DMS79 (cell line): Measurements from ENCODE around the gene CEP250.
A peak's percentile ranks its signal among the peaks of the same experiment; 100 is the strongest.
"Not testable (repeated sequence)": the region's sequence is repeated elsewhere in the genome, so short reads cannot be mapped to it uniquely, and the experiment has no call there.

Experiments
- DNase-seq: peaks from one replicate; lab custom pipeline; 2025; lab: John Stamatoyannopoulos, UW

Gene CEP250

GRCh38 chr20:35454881-35455609, at the start of gene CEP250:
Gene CEP250, plus strand, starts transcription at chr20:35455598. Its CDS starts 6,770 bp downstream, at chr20:35462368.
- peak; percentile 87 for DNase-seq

GRCh38 chr20:35405775-35406174, 49.6 kb upstream of the CEP250 start:
- no peak for DNase-seq

- no peak for DNase-seq
These were observed 47.1 kb upstream of the CEP250 start for GRCh38 chr20:35408270-35408669.

DNA sequence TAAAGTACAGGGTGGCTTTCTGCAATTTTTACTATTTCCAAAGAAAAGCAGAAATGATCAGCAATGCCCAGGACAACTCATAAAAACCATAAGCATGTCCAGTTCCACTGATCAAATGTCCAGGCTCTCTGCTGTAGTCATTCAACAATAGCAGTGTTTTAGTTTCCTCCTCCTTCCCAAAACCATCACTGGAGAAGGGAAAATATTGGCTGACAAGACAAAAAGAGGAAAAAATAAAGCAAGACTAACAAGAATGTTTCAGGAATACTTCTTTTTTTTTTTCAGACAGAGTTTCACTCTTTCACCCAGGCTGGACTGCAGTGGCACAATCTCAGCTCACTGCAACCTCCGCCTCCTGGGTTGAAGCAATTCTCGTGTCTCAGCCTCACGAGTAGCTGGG, 45.9 kb upstream of the CEP250 start:
- DNase-seq, result no peak

DNA sequence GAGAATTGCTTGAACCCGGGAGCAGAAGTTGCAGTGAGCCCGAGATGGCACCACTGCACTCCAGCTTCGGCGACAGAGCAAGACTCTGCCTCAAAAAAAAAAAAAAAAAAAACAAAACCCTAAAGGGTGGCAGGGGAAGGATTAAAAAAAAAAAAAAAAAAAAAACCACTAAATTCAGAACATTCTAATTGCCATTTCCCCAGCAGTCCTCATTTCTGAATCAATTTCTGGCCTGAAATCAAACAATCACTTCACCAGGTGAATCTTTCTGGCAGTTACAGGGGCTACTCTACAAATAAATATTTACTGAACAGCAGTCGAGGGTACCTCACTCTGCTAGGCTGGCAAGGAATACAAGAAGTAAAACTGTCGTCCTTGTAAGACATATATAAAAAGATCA, 44.8 kb upstream of the CEP250 start:
- no peak for DNase-seq

DNA sequence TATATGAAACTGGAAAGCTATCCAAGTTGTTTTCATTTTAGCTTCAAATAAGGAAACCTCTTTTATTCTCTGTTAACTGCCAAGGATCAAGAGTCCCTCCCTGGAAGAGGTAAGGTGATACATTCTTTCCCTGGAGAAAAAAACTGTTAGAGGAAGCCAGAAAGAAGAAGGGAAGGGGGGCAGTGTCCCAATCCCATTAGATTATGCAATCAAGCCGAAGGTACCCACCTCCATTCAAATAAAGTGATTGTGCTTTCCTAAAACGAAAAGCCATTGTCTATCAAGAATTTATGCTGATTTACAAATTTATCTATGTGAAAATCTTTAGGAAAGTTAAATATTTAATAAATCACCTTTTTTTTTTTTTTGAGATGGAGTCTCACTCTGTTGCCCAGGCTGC, 34.1 kb upstream of the CEP250 start:
- no peak for DNase-seq

DNA sequence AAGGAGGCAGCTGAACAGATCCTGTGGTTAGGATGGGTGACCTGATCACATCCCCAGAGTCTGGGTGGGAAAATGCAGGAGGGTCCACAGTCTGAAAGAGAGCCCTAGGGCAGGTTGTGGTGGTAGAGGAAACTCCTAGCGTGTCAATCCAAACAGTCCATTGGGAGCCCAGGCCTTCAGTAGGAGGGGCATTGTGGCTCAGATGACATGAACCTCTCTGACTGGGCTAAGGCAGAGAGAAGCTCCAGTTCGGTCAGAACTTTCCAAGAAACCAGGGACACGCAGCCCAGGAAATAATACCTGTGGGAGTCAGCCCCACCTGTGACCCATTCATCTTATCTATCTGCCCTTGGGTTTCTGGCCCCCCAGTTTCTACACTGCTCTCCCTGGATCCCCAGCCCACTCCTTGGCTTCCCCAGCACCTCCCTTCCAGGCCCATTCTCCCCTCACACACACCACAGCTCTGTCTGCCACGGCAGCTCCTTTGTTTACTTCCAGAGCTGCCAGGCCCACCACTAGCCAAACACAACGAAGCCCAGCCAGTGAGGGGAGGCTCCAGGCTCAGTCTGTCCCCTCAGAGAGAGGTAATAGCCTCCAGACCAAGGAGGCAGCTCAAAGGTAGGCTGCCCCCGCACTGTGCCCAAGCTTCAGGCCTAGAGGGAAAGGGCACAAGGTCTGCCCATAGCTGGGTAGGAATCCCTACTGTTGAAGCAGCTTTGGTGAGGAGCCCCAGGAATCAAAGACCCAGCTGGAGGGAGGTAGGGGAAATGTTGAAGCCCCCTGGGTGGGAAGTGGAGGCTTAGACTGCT, 23.6 kb upstream of the CEP250 start:
- no peak for DNase-seq

GRCh38 chr20:35432430-35432735, 23.0 kb upstream of the CEP250 start:
- no peak for DNase-seq

DNA sequence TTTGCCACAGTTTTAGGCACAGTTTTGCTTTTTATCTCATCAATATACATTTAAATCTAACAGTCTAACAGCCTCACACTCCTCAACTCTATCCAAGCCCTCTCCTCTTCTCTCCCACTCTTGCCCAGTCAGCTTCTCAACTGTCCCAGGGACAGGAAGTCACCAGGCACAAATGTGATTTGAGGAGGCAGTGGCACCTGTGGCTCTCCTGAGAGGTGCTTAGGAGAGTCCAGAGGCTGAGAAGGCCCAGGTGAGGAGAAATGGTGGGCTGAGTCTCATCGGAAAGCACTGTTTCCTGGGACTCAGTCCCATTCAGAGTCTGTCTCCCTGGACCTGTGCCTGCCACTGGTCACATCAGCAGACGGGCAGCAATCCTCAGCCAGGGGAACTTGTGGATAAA, 22.1 kb upstream of the CEP250 start:
- DNase-seq, result no peak

- DNase-seq, result no peak
These were observed 21.1 kb upstream of the CEP250 start for GRCh38 chr20:35434085-35435005.

GRCh38 chr20:35436177-35436573, 19.2 kb upstream of the CEP250 start:
- DNase-seq, result no peak

- DNase-seq, result no peak
These were observed 17.8 kb upstream of the CEP250 start for GRCh38 chr20:35437599-35437998.

GRCh38 chr20:35443003-35443402, 12.4 kb upstream of the CEP250 start:
- DNase-seq, result no peak

GRCh38 chr20:35444226-35444625, 11.2 kb upstream of the CEP250 start:
- no peak for DNase-seq

DNA sequence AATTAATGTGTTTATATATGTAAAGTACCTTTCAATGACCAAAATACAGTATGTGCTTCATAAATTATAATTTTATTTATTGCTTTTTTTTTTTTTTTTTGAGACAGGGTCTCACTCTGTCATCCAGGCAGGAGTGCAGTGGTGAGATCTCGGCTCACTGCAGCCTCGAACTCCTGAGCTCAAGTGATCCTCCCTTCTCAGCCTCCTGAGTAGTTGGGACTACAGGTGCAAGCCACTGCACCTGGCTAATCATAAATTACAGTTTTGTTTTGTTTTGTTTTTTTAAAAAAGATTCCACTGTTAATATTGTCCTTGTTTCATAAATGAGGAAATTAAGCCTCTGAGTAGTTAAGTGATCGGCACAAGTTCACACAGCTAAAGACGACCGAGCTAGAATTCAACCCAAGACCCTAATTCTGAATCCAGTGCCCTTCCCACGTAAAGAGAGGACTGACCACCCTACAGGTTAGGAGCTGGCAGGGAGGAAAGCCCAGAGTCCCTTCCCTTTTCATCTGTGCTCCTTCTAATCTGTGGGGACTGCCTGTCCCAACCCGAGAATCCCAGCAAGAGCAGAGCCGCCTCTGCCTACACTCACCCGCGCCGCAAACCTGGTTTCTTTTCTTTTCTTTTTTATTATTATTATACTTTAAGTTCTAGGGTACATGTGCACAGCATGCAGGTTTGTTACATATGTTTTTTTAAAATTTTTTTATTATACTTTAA, 8.9 kb upstream of the CEP250 start:
- no peak for DNase-seq

GRCh38 chr20:35447082-35447789, 8.2 kb upstream of the CEP250 start:
- DNase-seq, result peak; percentile 56

GRCh38 chr20:35448788-35449373, 6.5 kb upstream of the CEP250 start:
- no peak for DNase-seq

DNA sequence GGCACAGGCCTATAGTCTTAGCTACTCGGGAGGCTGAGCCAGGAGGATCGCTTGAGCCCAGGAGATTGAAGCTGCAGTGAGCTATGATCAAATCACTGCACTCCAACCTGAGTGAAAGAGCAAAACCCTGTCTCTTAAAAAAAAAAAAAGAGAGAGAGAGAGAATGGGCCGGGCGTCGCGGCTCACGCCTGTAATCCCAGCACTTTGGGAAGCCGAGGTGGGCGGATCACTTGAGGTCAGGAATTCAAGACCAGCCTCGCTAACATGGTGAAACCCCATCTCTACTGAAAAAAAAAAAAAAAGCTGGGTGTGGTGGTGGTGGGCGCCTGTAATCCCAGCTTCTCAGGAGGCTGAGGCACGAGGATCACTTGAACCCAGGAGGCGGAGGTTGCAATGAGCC, 5.5 kb upstream of the CEP250 start:
- not testable (repeated sequence) for DNase-seq

DNA sequence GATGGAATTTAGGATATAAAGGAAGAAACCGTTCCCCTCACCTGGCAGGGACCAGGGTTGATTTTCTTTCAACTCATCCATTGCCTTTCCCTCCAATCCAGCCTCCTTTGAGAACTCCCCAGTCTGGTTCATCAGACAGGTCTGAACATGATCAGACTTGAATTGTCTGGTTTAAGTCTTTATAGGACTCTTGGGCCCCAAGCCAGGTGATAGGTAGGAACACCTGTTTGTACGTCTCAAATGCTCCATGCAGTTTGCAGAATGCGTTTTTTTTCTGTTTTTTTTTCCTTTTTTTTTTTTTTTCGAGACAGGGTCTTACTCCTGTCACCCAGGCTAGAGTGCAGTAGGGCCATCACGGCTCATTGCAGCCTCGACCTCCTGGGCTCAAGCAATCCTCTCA, 4.1 kb upstream of the CEP250 start:
- DNase-seq, result peak; percentile 93

DNA sequence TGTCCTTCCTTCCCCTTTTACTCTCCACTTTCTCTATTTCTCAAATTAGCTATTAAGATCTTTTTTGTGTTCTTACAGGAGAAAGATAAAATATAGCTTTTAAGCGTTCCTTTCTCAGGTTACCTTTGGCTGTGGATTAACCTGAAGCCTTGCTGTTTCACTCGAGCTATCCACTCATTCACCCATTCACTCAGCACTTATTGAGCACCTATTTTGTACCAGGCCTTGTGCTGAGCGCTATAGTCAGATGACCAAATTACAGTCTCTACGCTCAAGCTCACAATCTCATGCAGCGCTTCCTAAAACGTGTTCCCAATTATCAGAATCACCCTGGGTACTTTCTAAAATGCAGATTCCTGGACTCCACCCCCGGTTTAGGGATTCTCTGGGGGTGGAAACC, 1.8 kb upstream of the CEP250 start:
- no peak for DNase-seq

DNA sequence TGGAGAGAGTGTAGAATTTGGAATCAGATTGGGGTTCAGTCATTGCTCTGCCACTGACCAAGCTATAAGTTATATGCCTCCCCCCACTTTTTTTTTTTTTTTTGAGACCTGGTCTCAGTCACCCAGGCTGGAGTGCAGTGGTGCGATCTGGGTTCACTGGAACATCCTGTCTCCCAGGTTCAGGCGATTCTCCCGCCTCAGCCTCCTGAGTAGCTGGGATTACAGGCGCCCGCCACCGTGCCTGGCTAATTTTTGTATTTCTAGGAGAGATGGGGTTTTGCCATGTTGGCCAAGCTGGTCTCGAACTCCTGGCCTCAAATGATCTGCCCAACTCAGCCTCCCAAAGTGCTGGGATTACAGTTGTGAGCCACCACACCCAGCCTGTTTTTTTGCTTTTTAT, 1.3 kb downstream of the CEP250 start:
- not testable (repeated sequence) for DNase-seq
